Measurements from ENCODE around the gene PTP4A1. TPM values are rescaled to one million over a fixed set of nuclear protein-coding genes. Genes with fewer than 3 reads are reported as not detected.

PTP4A1 gene
- total and polyA plus RNA-seq, 2 of the 13 experiments (the other 11 are each of a cell fraction or from before 2014, with no cell fraction given): 141 to 376 TPM

DNA sequence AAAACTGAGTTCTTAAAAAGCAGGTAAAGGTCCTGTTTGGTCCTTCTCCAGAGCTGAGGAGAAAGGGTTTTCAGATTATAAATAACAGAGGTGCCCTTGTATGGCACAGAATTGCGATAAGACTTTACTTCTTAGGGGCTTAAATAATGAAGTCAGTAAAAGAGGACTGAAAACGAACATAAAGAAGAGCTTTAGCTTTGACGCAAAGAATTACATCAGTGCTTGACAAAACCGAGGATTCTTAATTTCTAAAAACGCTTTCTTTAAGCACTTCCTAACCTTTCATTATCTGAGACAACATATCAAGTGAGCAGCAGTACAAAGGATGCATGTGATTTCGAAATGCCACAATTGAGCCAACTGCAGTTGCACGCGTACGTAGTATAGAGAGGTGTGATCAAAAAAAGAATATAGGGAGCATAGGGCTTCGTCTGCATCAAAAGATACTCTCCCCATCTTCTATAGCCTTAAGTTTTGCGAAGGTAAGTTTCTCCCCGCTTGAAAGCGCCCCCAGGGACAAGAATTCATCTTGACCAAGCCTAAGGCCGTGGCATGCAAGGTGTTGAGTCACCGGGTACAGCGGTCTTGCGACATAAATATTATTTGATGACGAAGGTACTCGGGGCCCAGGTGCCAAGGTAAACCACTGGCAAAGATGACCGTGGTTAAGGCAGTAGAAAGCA is 778 bp upstream of the PTP4A1 start (continued):
- TF ChIP-seq, protein P1, sequence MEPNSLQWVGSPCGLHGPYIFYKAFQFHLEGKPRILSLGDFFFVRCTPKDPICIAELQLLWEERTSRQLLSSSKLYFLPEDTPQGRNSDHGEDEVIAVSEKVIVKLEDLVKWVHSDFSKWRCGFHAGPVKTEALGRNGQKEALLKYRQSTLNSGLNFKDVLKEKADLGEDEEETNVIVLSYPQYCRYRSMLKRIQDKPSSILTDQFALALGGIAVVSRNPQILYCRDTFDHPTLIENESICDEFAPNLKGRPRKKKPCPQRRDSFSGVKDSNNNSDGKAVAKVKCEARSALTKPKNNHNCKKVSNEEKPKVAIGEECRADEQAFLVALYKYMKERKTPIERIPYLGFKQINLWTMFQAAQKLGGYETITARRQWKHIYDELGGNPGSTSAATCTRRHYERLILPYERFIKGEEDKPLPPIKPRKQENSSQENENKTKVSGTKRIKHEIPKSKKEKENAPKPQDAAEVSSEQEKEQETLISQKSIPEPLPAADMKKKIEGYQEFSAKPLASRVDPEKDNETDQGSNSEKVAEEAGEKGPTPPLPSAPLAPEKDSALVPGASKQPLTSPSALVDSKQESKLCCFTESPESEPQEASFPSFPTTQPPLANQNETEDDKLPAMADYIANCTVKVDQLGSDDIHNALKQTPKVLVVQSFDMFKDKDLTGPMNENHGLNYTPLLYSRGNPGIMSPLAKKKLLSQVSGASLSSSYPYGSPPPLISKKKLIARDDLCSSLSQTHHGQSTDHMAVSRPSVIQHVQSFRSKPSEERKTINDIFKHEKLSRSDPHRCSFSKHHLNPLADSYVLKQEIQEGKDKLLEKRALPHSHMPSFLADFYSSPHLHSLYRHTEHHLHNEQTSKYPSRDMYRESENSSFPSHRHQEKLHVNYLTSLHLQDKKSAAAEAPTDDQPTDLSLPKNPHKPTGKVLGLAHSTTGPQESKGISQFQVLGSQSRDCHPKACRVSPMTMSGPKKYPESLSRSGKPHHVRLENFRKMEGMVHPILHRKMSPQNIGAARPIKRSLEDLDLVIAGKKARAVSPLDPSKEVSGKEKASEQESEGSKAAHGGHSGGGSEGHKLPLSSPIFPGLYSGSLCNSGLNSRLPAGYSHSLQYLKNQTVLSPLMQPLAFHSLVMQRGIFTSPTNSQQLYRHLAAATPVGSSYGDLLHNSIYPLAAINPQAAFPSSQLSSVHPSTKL (CRISPR knock-in tag; IDR thresholded peaks at IDR 0.05): peak; percentile 78
- TF ChIP-seq SKI (IDR thresholded peaks at IDR 0.05; ENCODE audit: partially characterized antibody): no peak
- TF ChIP-seq TEAD3 (CRISPR knock-in tag; optimal IDR thresholded peaks at IDR 0.05; ENCODE audit: borderline replicate concordance): peak; percentile 80
- TF ChIP-seq ASH2L (IDR thresholded peaks at IDR 0.05; ENCODE audit: insufficient read length, low read depth, low read length): peak; percentile 56
- TF ChIP-seq NR2F2 (IDR thresholded peaks at IDR 0.05; ENCODE audit: borderline replicate concordance, low read depth): peak; percentile 23; the same call in 1 of the 2 replicates
- TF ChIP-seq GATA4 (IDR thresholded peaks at IDR 0.05; ENCODE audit: borderline replicate concordance, low read depth): no peak
- peak; percentile 15; the same call in 1 of the 2 replicates for TF ChIP-seq STAG1 (CRISPR knock-in tag; IDR thresholded peaks at IDR 0.05)
- peak; percentile 78; the same call in 1 of the 2 replicates for TF ChIP-seq TP53 (CRISPR knock-in tag; conservative IDR thresholded peaks at IDR 0.05)
- no peak for TF ChIP-seq ZNF33B (CRISPR knock-in tag; IDR thresholded peaks at IDR 0.05)
- TF ChIP-seq ZNF605 (CRISPR knock-in tag; IDR thresholded peaks at IDR 0.05): peak; percentile 88; the same call in 1 of the 2 replicates
- 0 out of 2 replicates have a peak, but pooled peaks have one; percentile 39 for TF ChIP-seq MEF2D (CRISPR knock-in tag; IDR thresholded peaks at IDR 0.05)
- peak; percentile 11; the same call in 1 of the 2 replicates for TF ChIP-seq NFE2L2 (IDR thresholded peaks at IDR 0.05; ENCODE audit: low read length)
- 0 out of 2 replicates have a peak, but pooled peaks have one; percentile 25 for TF ChIP-seq NCOA2 (CRISPR knock-in tag; IDR thresholded peaks at IDR 0.05)
- TF ChIP-seq, protein P2, sequence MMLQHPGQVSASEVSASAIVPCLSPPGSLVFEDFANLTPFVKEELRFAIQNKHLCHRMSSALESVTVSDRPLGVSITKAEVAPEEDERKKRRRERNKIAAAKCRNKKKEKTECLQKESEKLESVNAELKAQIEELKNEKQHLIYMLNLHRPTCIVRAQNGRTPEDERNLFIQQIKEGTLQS (CRISPR knock-in tag; IDR thresholded peaks at IDR 0.05): peak; percentile 78
- 0 out of 2 replicates have a peak, but pooled peaks have one; percentile 24 for TF ChIP-seq NAIF1 (CRISPR knock-in tag; IDR thresholded peaks at IDR 0.05; ENCODE audit: borderline replicate concordance)
- TF ChIP-seq, protein P3, sequence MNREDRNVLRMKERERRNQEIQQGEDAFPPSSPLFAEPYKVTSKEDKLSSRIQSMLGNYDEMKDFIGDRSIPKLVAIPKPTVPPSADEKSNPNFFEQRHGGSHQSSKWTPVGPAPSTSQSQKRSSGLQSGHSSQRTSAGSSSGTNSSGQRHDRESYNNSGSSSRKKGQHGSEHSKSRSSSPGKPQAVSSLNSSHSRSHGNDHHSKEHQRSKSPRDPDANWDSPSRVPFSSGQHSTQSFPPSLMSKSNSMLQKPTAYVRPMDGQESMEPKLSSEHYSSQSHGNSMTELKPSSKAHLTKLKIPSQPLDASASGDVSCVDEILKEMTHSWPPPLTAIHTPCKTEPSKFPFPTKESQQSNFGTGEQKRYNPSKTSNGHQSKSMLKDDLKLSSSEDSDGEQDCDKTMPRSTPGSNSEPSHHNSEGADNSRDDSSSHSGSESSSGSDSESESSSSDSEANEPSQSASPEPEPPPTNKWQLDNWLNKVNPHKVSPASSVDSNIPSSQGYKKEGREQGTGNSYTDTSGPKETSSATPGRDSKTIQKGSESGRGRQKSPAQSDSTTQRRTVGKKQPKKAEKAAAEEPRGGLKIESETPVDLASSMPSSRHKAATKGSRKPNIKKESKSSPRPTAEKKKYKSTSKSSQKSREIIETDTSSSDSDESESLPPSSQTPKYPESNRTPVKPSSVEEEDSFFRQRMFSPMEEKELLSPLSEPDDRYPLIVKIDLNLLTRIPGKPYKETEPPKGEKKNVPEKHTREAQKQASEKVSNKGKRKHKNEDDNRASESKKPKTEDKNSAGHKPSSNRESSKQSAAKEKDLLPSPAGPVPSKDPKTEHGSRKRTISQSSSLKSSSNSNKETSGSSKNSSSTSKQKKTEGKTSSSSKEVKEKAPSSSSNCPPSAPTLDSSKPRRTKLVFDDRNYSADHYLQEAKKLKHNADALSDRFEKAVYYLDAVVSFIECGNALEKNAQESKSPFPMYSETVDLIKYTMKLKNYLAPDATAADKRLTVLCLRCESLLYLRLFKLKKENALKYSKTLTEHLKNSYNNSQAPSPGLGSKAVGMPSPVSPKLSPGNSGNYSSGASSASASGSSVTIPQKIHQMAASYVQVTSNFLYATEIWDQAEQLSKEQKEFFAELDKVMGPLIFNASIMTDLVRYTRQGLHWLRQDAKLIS (CRISPR knock-in tag; IDR thresholded peaks at IDR 0.05): 0 out of 2 replicates have a peak, but pooled peaks have one; percentile 33
- TF ChIP-seq FOSL1 (CRISPR knock-in tag; IDR thresholded peaks at IDR 0.05; ENCODE audit: borderline replicate concordance): peak; percentile 77; the same call in 1 of the 2 replicates
- TF ChIP-seq KDM6A (CRISPR knock-in tag; IDR thresholded peaks at IDR 0.05; ENCODE audit: low read depth): no peak
- TF ChIP-seq, protein P4, sequence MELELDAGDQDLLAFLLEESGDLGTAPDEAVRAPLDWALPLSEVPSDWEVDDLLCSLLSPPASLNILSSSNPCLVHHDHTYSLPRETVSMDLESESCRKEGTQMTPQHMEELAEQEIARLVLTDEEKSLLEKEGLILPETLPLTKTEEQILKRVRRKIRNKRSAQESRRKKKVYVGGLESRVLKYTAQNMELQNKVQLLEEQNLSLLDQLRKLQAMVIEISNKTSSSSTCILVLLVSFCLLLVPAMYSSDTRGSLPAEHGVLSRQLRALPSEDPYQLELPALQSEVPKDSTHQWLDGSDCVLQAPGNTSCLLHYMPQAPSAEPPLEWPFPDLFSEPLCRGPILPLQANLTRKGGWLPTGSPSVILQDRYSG (CRISPR knock-in tag; IDR thresholded peaks at IDR 0.05): no peak
- no peak; the same call in 1 of the 2 replicates for TF ChIP-seq CREB1 (IDR thresholded peaks at IDR 0.05)
- peak; percentile 88; the same call in 1 of the 2 replicates for TF ChIP-seq CREB1 (CRISPR knock-in tag; IDR thresholded peaks at IDR 0.05)
- TF ChIP-seq U2AF1 (optimal IDR thresholded peaks at IDR 0.05; ENCODE audit: low read depth, low read length): no peak
